HCT116 (cell line): ENCODE results near the gene CES1. TPM values are rescaled to one million over a fixed set of nuclear protein-coding genes. Genes with fewer than 3 reads are reported as not detected.

Experiments
- ATAC-seq: fragments of 200-7000 bp; cut with Tn5 transposase; 2 replicates; pipeline ENCODE4 v1.9.1; 2020; ENCODE audit warnings: mild to moderate bottlenecking, moderate library complexity
- BruUV-seq: library from RNA; stranded (reverse); fragments of 400-500 nt; replicated peaks from 2 replicates; lab custom pipeline; 2021; lab: Mats Ljungman, UMichigan
- CTCF ChIA-PET: fragments of 300-600 bp; sonication (Branson Sonifier 250); formaldehyde crosslinking; loops from one replicate; lab custom pipeline; 2021; ENCODE audit warnings: antibody characterized with exemption; lab: Charles Lee
- POLR2A ChIA-PET: fragments of 300-600, 350-600 bp; sonication (Branson Sonifier 250); formaldehyde crosslinking; loops from one replicate; lab custom pipeline; 2021; ENCODE audit warnings: antibody characterized with exemption; lab: Charles Lee
- RAD21 ChIA-PET, 2 experiments: fragments of 300-600 bp; sonication (Branson Sonifier 250); formaldehyde crosslinking; loops; one replicate each; lab custom pipeline; 2023; ENCODE audit warnings: low total read pairs in 2 of 2; ENCODE audit not compliant: uncharacterized antibody in 2 of 2, unreplicated experiment in 2 of 2, low non-redundant PET in 1 of 2; lab: Charles Lee
- DNase-seq: peaks from one replicate; pipeline ENCODE4 v3.0.0-alpha.2; 2010; ENCODE audit warnings: low read depth, low spot score
- H2AFZ ChIP-seq: fragments of 200-600 bp; shearing (Covaris generic), sonication (generic); 2 replicates; pipeline ENCODE4 v1.6.1; 2017; ENCODE audit warnings: low read depth, mixed run types, mixed read lengths, antibody characterized with exemption, low read length; ENCODE audit not compliant: poor library complexity, severe bottlenecking
- H3K27ac ChIP-seq: 2 replicates; pipeline ENCODE4 v1.5.1; 2012; ENCODE audit warnings: low read depth, low read length
- H3K27me3 ChIP-seq: fragments of 200-600 bp; sonication (generic); 2 replicates; pipeline ENCODE4 v1.6.1; 2016; ENCODE audit warnings: mixed run types, low read length, mixed read lengths; ENCODE audit not compliant: insufficient read depth
- H3K36me3 ChIP-seq, 2 experiments: fragments of 200-500 bp in 1 of 2; fragments of 200-600 bp in 1 of 2; sonication (Bioruptor generic) in 1 of 2; sonication (generic) in 1 of 2; 2 replicates each; pipeline versions ENCODE4 v1.5.1 to v1.6.1; 2014 to 2016; ENCODE audit warnings: low read length in 2 of 2, inconsistent platforms in 1 of 2, mixed read lengths in 1 of 2, mixed run types in 1 of 2; ENCODE audit not compliant: insufficient read depth in 2 of 2, control insufficient read depth in 1 of 2
- H3K4me1 ChIP-seq, 2 experiments: fragments of 200-600 bp in 1 of 2; sonication (generic) in 1 of 2; 2 replicates each; pipeline versions ENCODE4 v1.5.1 to v1.6.1; 2012 to 2017; ENCODE audit warnings: low read length in 2 of 2, inconsistent platforms in 1 of 2, mild to moderate bottlenecking in 1 of 2, mixed read lengths in 1 of 2, mixed run types in 1 of 2, moderate library complexity in 1 of 2; ENCODE audit not compliant: insufficient read depth in 2 of 2, control insufficient read depth in 1 of 2
- H3K4me2 ChIP-seq: fragments of 200-600 bp; sonication (generic); 2 replicates; pipeline ENCODE4 v1.6.1; 2017; ENCODE audit warnings: mixed run types, low read length, mixed read lengths
- H3K4me3 ChIP-seq, 2 experiments: fragments of 200-600 bp in 1 of 2; sonication (generic) in 1 of 2; replicated peaks in 1 of 2; 2 replicates each; pipeline ENCODE4 v1.5.1; 2011 to 2016; ENCODE audit warnings: low read length in 2 of 2, control low read depth in 1 of 2, low read depth in 1 of 2, mild to moderate bottlenecking in 1 of 2, mixed read lengths in 1 of 2, mixed run types in 1 of 2
- H3K79me2 ChIP-seq: fragments of 200-600 bp; sonication (generic); 2 replicates; pipeline ENCODE4 v1.6.1; 2017; ENCODE audit warnings: mild to moderate bottlenecking, mixed run types, low read length, moderate library complexity, mixed read lengths; ENCODE audit not compliant: insufficient read depth
- H3K9ac ChIP-seq: fragments of 200-600 bp; sonication (generic); 2 replicates; pipeline ENCODE4 v1.6.1; 2016; ENCODE audit warnings: low read length, mixed read lengths
- H3K9me2 ChIP-seq: fragments of 200-600 bp; sonication (generic), shearing (Covaris generic); 2 replicates; pipeline ENCODE4 v1.6.1; 2017; ENCODE audit warnings: mixed run types, mild to moderate bottlenecking, moderate library complexity; ENCODE audit not compliant: insufficient read depth
- H3K9me3 ChIP-seq, 2 experiments: fragments of 200-500 bp in 1 of 2; fragments of 200-600 bp in 1 of 2; sonication (Bioruptor generic) in 1 of 2; sonication (generic) in 1 of 2; 2 replicates each; pipeline ENCODE4 v1.6.1; 2014 to 2017; ENCODE audit warnings: low read length in 2 of 2, mixed read lengths in 2 of 2, inconsistent platforms in 1 of 2, low read depth in 1 of 2, mild to moderate bottlenecking in 1 of 2, mixed run types in 1 of 2, moderate library complexity in 1 of 2; ENCODE audit not compliant: control insufficient read depth in 1 of 2, insufficient read depth in 1 of 2
- H4K20me1 ChIP-seq: fragments of 200-600 bp; sonication (generic), shearing (Covaris generic); 2 replicates; pipeline ENCODE4 v1.6.1; 2017; ENCODE audit warnings: mixed run types, mild to moderate bottlenecking, moderate library complexity; ENCODE audit not compliant: insufficient read depth
- CEBPB ChIP-seq: IDR thresholded peaks from 2 replicates; pipeline ENCODE4 v1.6.1; 2012; ENCODE audit warnings: low read depth
- EGR1 ChIP-seq: IDR thresholded peaks from 2 replicates; pipeline ENCODE4 v1.6.1; 2012; ENCODE audit warnings: low read depth
- ELF1 ChIP-seq: IDR thresholded peaks from 2 replicates; pipeline ENCODE4 v1.6.1; 2012; ENCODE audit warnings: low read depth, borderline replicate concordance
- EZH2 ChIP-seq: fragments of 200-600 bp; sonication (generic); IDR thresholded peaks from 2 replicates; pipeline ENCODE4 v1.6.1; 2017; ENCODE audit warnings: antibody characterized with exemption, mixed run types
- EZH2phosphoT487 ChIP-seq: fragments of 200-600 bp; IDR thresholded peaks from 2 replicates; pipeline ENCODE4 v1.6.1; 2018; ENCODE audit warnings: antibody characterized with exemption, borderline replicate concordance
- FOSL1 ChIP-seq: IDR thresholded peaks from 2 replicates; pipeline ENCODE4 v1.6.1; 2012; ENCODE audit warnings: low read depth
- JUND ChIP-seq: IDR thresholded peaks from 2 replicates; pipeline ENCODE4 v1.6.1; 2012
- POLR2A ChIP-seq: IDR thresholded peaks from 2 replicates; pipeline ENCODE4 v1.7.0; 2011; ENCODE audit warnings: borderline replicate concordance; ENCODE audit not compliant: insufficient read depth, insufficient read length; ENCODE audit errors: extremely low read depth
- POLR2AphosphoS5 ChIP-seq: IDR thresholded peaks from 2 replicates; pipeline ENCODE4 v1.6.1; 2011; ENCODE audit warnings: mild to moderate bottlenecking, low read depth, low read length, moderate library complexity
- RAD21 ChIP-seq: IDR thresholded peaks from 2 replicates; pipeline ENCODE4 v1.6.1; 2012; ENCODE audit warnings: low read depth, mild to moderate bottlenecking
- SIN3A ChIP-seq: IDR thresholded peaks from 2 replicates; pipeline ENCODE4 v1.6.1; 2012; ENCODE audit warnings: low read depth
- SP1 ChIP-seq: IDR thresholded peaks from 2 replicates; pipeline ENCODE4 v1.6.1; 2012; ENCODE audit warnings: low read depth
- TCF7L2 ChIP-seq: IDR thresholded peaks from 2 replicates; pipeline ENCODE4 v1.7.0; 2011; ENCODE audit warnings: borderline replicate concordance, inconsistent platforms; ENCODE audit not compliant: insufficient read depth, insufficient read length; ENCODE audit errors: extremely low read depth
- ZFX ChIP-seq: fragments of 450-650 bp; IDR thresholded peaks from 2 replicates; pipeline ENCODE4 v1.6.1; 2017
- ZNF274 ChIP-seq: fragments of 200-500 bp; sonication (Bioruptor generic); IDR thresholded peaks from 2 replicates; pipeline ENCODE4 v1.6.1; 2014; ENCODE audit warnings: mild to moderate bottlenecking, low read depth, low read length, inconsistent platforms
- intact Hi-C: fragments of 100-400 bp; cut with micrococcal nuclease; formaldehyde crosslinking; loops from 2 replicates; pipeline ENCODE4 v1.10.0; 2022
- total RNA-seq: library from RNA; stranded (reverse); gene quantifications from one replicate; pipeline ENCODE4 v1.2.1, GENCODE V29; 2021; ENCODE audit not compliant: unreplicated experiment
- TF ChIP-seq, protein P1 (sequence below): IDR thresholded peaks from 2 replicates; pipeline ENCODE4 v1.6.1; 2012
- TF ChIP-seq, protein P2 (sequence below): IDR thresholded peaks from 2 replicates; pipeline ENCODE4 v1.6.1; 2012; ENCODE audit warnings: low read depth
- TF ChIP-seq, protein P3 (sequence below): IDR thresholded peaks from 2 replicates; pipeline ENCODE4 v1.6.1; 2011; ENCODE audit warnings: mild to moderate bottlenecking, low read length, moderate library complexity; ENCODE audit not compliant: insufficient replicate concordance; ENCODE audit errors: extremely low read depth
- TF ChIP-seq, protein P4 (sequence below), 3 experiments: fragments of 200-600 bp in 1 of 3; sonication (generic) in 1 of 3; IDR thresholded peaks in 2 of 3; conservative IDR thresholded peaks in 1 of 3; 2 replicates each; pipeline ENCODE4 v1.5.1; 2012 to 2017; ENCODE audit warnings: low read depth in 2 of 3, low read length in 2 of 3, antibody characterized with exemption in 1 of 3, borderline replicate concordance in 1 of 3, control low read depth in 1 of 3, mild to moderate bottlenecking in 1 of 3, mixed read lengths in 1 of 3, mixed run types in 1 of 3, moderate library complexity in 1 of 3; ENCODE audit not compliant: insufficient read depth in 1 of 3

The CES1 gene
- total RNA-seq, 1 experiment from 2014 or later, result 1.8 TPM

DNA sequence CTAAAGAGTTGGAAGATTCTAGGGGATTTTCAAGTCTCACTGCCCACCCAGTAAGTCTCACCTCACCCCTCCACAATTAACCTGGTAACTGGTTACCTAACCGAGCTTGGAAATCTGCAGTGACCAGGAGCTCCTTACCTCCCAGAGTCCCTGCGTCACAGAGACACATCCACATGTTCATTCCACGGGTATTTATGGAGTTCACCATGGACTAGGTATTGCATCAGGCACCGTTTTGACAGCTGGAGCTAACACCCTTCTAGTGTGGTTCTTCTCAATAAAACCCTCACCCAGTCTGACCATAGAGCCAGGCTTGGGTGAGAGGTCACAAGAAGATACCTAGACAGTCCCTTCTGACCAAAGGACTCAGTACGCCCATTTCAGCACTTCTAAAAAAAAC lies 40.2 kb upstream of the CES1 start (continued):
- TF ChIP-seq EGR1 (no peak), TCF7L2 (no peak), ZFX (no peak), EZH2phosphoT487 (no peak), SIN3A (no peak), ZNF274 (no peak), EZH2 (no peak), SP1 (no peak), JUND (no peak)
- TF ChIP-seq, protein P1, sequence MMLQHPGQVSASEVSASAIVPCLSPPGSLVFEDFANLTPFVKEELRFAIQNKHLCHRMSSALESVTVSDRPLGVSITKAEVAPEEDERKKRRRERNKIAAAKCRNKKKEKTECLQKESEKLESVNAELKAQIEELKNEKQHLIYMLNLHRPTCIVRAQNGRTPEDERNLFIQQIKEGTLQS, result no peak

DNA sequence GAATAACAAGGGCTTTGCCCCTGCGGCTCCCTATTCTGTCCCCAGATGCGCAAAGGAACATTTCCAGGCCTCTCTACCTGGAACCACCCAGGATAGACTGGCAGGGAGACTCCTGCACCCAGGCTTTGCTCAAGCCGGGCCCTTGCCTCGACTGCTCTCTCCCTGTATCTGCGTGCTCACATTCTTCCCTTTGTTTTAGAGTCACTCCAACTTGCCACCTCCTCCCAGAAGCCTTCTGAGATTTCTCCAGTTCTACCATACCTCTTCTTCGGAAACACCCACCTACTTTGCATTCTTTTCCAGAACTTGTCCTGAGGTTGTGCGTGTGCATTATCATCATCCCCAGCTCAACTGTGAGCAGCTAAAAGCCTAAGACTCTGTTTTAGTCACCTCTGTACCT lies 39.2 kb upstream of the CES1 start:
- ATAC-seq (no peak), DNase-seq (no peak)
- Histone ChIP-seq H2AFZ (no peak overlapping the region), H3K4me1 (peaks cover 0 to 5% of the 10 kb centered on the region in 2 experiments; a peak in 1 of 4 replicates), H3K9me2 (no peaks in the 10 kb centered on the region), H3K27ac (no peak overlapping the region), H3K36me3 (no peaks in the 10 kb centered on the region), H3K27me3 (peaks cover 38% of the 10 kb centered on the region), H3K4me3 (no peak overlapping the region), H4K20me1 (no peaks in the 10 kb centered on the region), H3K9me3 (no peaks in the 10 kb centered on the region), H3K9ac (no peak overlapping the region), H3K4me2 (no peak overlapping the region), H3K79me2 (no peaks in the 10 kb centered on the region)
- CTCF ChIA-PET, result no interaction called here
- POLR2A ChIA-PET, result no interaction called here
- RAD21 ChIA-PET, result no interaction called here
- intact Hi-C loops, result no loop called here
- no TSS peak for BruUV-seq
- TF ChIP-seq EZH2 (no peak), RAD21 (no peak), CEBPB (no peak), ELF1 (no peak), TCF7L2 (no peak), EZH2phosphoT487 (no peak), FOSL1 (no peak), SIN3A (no peak), POLR2AphosphoS5 (no peak), POLR2A (no peak), ZNF274 (no peak), EGR1 (no peak), SP1 (no peak)
- TF ChIP-seq, protein P2, sequence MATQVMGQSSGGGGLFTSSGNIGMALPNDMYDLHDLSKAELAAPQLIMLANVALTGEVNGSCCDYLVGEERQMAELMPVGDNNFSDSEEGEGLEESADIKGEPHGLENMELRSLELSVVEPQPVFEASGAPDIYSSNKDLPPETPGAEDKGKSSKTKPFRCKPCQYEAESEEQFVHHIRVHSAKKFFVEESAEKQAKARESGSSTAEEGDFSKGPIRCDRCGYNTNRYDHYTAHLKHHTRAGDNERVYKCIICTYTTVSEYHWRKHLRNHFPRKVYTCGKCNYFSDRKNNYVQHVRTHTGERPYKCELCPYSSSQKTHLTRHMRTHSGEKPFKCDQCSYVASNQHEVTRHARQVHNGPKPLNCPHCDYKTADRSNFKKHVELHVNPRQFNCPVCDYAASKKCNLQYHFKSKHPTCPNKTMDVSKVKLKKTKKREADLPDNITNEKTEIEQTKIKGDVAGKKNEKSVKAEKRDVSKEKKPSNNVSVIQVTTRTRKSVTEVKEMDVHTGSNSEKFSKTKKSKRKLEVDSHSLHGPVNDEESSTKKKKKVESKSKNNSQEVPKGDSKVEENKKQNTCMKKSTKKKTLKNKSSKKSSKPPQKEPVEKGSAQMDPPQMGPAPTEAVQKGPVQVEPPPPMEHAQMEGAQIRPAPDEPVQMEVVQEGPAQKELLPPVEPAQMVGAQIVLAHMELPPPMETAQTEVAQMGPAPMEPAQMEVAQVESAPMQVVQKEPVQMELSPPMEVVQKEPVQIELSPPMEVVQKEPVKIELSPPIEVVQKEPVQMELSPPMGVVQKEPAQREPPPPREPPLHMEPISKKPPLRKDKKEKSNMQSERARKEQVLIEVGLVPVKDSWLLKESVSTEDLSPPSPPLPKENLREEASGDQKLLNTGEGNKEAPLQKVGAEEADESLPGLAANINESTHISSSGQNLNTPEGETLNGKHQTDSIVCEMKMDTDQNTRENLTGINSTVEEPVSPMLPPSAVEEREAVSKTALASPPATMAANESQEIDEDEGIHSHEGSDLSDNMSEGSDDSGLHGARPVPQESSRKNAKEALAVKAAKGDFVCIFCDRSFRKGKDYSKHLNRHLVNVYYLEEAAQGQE, result no peak
- TF ChIP-seq, protein P3, sequence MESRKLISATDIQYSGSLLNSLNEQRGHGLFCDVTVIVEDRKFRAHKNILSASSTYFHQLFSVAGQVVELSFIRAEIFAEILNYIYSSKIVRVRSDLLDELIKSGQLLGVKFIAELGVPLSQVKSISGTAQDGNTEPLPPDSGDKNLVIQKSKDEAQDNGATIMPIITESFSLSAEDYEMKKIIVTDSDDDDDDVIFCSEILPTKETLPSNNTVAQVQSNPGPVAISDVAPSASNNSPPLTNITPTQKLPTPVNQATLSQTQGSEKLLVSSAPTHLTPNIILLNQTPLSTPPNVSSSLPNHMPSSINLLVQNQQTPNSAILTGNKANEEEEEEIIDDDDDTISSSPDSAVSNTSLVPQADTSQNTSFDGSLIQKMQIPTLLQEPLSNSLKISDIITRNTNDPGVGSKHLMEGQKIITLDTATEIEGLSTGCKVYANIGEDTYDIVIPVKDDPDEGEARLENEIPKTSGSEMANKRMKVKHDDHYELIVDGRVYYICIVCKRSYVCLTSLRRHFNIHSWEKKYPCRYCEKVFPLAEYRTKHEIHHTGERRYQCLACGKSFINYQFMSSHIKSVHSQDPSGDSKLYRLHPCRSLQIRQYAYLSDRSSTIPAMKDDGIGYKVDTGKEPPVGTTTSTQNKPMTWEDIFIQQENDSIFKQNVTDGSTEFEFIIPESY, result no peak
- TF ChIP-seq, protein P4, sequence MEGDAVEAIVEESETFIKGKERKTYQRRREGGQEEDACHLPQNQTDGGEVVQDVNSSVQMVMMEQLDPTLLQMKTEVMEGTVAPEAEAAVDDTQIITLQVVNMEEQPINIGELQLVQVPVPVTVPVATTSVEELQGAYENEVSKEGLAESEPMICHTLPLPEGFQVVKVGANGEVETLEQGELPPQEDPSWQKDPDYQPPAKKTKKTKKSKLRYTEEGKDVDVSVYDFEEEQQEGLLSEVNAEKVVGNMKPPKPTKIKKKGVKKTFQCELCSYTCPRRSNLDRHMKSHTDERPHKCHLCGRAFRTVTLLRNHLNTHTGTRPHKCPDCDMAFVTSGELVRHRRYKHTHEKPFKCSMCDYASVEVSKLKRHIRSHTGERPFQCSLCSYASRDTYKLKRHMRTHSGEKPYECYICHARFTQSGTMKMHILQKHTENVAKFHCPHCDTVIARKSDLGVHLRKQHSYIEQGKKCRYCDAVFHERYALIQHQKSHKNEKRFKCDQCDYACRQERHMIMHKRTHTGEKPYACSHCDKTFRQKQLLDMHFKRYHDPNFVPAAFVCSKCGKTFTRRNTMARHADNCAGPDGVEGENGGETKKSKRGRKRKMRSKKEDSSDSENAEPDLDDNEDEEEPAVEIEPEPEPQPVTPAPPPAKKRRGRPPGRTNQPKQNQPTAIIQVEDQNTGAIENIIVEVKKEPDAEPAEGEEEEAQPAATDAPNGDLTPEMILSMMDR (IDR thresholded peaks at IDR 0.05 in 2 of 3, conservative IDR thresholded peaks at IDR 0.05 in 1 of 3; ENCODE audit: borderline replicate concordance in 1 of 3, insufficient read depth in 1 of 3, low read depth in 2 of 3, low read length in 2 of 3), result no peak
